NCI-H146 (cell line): ENCODE measurements around the gene ROR1.

Experiments used
- DNase-seq: peaks from one replicate; lab custom pipeline; 2025; lab: John Stamatoyannopoulos, UW

Gene ROR1

GRCh38 chr1:64139877-64140276, 366.1 kb downstream of the ROR1 start:
- DNase-seq, result no peak

GRCh38 chr1:64140596-64140995, 366.8 kb downstream of the ROR1 start:
- DNase-seq, result no peak

DNA sequence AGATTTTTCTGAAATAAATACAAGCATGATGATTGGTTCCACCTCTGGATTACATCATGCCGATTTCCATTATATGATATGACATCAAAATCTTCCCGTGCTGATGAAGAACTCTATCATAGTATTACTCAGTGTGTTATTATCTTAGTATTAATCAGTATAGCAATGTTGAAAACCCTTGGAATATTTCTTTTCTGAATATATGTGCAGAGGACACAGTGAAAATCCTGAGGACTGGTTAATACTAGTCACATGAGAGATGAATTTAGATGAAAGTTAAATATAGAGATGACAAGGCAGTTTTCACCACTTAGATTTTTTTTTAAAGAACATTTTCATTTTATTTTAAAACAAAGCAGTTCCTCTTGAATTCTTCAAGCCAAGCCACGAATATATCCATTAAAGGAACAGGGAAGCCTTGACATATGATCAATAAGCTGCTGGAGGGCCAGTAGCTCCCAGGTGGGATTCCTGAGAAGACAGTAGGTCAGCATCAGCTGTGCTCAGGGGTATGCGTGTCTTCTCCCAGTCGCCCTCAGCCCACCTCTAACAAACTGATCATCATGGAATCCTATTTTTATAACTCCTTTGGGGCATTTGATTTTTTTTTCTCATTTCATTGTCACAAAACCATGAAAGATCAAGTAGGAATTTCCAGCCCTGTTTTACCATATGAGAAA, 373.4 kb downstream of the ROR1 start:
- DNase-seq, result no peak

DNA sequence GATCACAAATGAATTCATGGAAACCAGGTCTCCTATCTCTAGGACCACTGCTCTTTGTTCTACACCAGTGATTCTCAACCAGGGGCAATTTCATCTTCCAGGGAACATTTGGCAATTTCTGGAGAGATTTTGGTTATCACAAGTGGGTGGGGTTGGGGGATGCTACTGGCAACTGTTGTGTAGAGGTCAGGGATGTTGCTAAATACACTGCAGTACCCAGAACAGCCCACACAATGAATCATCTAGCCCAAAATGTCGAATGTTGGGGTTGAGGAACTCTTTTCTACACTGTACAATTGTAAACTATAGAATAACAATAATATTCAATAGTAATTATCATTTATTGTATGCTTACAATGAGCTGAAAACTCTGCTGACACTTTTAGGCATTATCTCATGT, 373.9 kb downstream of the ROR1 start:
- no peak for DNase-seq

DNA sequence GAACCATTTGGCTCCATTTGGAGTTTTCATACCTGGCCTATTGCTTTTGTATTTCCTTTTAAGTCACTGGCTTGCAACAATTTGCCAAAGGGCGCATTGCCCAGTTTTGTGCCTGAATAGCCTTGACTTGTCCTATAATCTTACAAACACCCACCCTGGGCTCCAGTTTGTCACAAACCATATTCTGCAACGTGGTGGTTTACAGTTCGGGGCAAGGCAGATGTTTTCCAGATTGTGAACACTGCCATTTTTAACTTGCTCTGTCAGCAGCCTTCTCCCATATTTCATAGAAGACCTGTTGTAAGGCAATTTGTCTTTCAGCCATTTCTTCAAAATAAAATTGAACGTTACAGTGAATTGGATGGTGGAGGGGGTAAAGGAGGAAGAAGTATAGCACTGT, 376.4 kb downstream of the ROR1 start:
- no peak for DNase-seq

DNA sequence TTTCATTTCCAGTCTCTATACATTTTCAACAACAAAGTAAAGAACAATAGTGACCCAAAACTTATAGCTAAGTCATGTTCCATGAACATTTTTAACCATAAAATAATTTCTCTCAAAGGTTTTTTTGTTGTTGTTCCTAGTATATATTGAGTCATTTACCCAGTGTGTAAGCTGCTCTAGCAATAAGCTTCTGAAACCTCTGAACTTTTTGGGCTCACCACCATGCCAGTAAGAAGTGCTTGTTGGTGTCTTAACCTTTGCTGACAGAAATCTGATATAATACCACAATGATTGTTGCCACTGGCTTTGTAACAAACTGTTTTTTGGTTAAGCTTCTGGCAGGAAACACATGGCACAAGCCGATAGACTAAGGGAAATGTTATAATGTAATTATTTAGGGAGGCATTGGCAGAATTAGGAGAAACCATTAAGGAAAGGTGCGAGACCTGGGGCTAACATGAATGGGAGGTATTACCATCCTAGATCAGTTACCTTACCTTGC, 377.0 kb downstream of the ROR1 start:
- no peak for DNase-seq

DNA sequence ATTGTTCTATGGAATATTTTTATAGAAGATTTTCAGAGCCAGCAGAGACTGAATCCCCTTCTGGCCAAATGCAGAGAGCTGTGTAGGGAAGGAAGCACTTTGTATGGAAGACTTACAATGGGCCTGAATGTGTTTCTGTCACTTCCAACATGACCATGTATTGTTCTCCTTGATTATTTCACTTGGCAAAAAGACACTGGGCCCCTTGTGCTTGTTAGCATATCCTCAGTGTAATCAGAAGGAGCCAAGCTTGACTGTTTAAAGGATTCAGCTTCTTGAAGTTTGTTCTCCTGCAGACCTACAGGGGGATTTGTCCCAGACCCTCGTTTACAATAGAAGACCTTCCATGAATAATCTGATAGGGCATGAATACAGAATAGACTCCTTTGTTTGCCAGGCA, 381.5 kb downstream of the ROR1 start:
- DNase-seq, result no peak

DNA sequence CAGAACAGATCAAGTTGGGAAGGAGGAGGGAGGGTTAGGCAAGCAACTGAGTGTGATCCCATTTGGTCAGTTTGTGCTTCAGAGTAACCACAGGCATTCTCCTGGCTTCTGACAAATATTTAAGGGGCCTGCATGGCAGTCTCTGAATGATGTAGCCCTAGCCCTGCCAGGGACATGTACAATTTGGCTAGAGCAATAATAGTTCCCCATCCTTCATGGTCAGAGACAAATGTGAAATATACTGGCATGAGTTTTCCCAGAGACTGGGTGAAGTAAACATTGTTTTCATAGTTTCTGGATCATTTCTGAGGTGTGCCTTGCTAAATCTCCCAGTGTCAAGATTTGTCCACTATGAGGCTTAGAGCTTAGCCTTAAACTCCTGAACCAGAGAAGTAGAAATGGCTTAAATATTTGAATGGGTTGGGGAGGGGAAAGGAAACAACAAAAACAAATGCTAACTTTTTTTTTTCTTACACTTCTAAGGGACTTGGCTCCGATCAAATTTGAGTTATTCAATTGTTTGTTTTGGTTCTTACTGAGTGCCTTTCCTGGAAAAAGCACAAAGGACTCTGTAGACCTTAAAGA, 387.6 kb downstream of the ROR1 start:
- DNase-seq, result no peak

GRCh38 chr1:64162151-64162550, 388.3 kb downstream of the ROR1 start:
- no peak for DNase-seq

DNA sequence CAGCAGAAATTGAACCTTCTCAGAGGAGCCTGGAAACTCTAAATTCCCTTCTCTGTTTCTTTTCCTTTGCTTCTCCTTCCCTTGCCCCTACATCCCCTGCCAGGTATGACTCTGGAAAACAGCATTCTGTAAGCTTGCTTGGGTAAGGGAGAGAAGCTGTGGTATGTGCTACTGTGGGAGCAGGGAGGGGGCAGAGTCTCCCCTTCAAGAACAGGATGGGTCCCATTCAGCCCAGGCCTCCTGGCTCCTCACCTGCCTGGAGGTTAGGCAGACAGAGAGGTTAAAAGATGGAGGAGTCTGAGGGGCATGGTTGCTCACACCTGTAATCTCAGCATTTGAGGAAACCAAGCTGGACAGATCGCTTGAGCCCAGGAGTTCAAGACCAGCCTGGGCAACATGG, 389.0 kb downstream of the ROR1 start:
- no peak for DNase-seq

DNA sequence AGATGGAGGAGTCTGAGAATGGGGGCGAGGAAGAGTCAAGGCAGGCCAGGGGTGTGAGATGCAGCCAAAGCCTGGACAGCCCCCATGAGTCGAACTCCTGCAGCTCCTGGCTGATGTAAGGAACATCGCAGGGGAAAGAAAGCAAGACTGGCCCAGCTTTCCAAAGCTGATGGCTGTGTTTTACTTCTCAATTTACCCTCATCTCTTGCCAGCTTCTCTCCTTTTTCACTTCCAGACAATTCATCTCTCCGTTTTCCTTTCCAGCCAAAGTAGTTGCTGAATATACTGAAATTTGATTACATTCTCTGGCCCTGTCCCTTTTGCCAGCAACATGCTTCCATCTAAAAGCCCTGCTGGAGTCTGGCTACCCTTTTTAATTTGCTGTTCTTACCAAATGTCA, 389.6 kb downstream of the ROR1 start:
- no peak for DNase-seq

GRCh38 chr1:64163970-64164369, 390.2 kb downstream of the ROR1 start:
- DNase-seq, result no peak

- no peak for DNase-seq
Observed at GRCh38 chr1:64166629-64167028, 392.8 kb downstream of the ROR1 start.

DNA sequence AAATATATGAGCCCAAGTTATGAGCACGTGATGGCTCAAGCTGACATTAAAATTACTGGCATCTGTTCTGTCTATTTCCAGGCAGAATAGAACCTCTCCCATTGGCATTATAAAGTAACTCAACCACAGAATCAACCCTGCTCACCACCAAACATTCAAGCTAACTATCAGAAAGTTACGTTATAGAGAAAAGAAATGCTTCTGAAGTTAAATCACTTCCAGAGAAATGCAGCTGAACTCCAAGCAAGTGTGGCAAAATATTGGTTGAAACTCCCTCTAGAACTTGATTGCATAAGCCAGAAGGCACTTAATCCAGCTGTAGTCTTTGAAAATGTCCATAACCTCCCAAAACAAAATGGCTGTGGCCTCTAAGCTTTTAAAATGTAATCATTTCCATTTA, 393.4 kb downstream of the ROR1 start:
- DNase-seq, result no peak

GRCh38 chr1:64171246-64171645, 397.4 kb downstream of the ROR1 start:
- no peak for DNase-seq

- no peak for DNase-seq
Observed at GRCh38 chr1:64171797-64172281, 398.0 kb downstream of the ROR1 start.

DNA sequence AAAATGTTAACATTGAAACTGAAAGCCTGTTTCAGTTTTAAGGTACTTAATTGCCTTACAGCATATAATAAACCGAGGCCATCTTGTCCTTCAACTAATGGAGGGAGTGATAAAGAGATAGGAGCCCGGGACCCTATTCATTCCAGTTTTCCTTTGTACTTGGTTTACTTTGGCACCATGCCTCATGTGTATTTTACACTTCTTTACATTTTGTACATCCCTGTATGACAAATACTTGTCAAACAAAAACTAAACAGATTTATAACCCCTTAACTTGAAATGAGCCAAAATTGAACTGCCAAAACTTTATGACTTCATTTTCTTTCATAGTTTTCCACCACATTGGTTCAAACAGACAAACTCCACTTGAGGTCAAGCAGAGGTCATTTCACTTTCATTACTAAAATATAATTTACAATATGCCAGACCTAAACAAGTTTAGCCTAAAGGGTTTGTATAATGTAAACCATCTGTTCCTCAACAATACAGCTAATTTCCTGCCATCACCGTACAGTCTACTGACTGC, 398.7 kb downstream of the ROR1 start:
- DNase-seq, result peak; percentile 18

GRCh38 chr1:64173336-64173940, 399.6 kb downstream of the ROR1 start:
- DNase-seq, result no peak

GRCh38 chr1:64175639-64176038, 401.8 kb downstream of the ROR1 start:
- DNase-seq, result no peak

GRCh38 chr1:64176659-64177058, 402.8 kb downstream of the ROR1 start:
- no peak for DNase-seq

DNA sequence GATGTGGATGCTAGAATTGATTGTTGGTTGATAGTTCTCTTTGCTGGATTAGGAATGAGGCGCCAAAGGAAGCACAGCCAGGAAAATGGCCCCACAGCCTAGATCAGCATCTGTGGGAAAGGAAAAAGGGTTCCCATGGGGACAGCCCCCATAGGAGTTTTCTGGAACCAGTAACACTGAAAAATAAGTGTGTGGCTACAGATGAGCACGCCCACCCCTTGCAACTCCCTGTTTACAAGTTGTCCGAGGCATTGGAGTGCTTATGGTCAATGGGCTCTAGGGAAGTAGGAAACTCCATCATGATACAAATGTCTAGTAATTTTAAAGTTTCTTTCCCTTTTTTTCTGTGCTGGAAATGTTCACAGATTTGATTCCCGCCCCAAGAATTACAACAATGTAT, 405.8 kb downstream of the ROR1 start:
- DNase-seq, result no peak

GRCh38 chr1:64182207-64182606, 408.4 kb downstream of the ROR1 start:
- no peak for DNase-seq

GRCh38 chr1:64183395-64184002, 409.7 kb downstream of the ROR1 start:
- no peak for DNase-seq
